HepG2 (cell line): ENCODE data around the gene LAPTM4A. TPM values are rescaled to one million over a fixed set of nuclear protein-coding genes. Genes with fewer than 3 reads are reported as not detected.
A peak's percentile ranks its signal among the peaks of the same experiment; 100 is the strongest.

Experiments used
- HDAC2 ChIP-seq: sonication (generic); formaldehyde crosslinking; IDR thresholded peaks from 2 replicates; pipeline ENCODE4 v1.4.0; 2020; ENCODE audit warnings: missing genetic modification reagents
- HNF4G ChIP-seq, 2 experiments: sonication (generic) in 1 of 2; formaldehyde crosslinking in 1 of 2; IDR thresholded peaks; 2 replicates each; pipeline versions ENCODE4 v1.4.0 to v1.6.1; 2011 to 2020; ENCODE audit warnings: borderline replicate concordance in 2 of 2, low read depth in 2 of 2, mild to moderate bottlenecking in 2 of 2, low read length in 1 of 2, missing genetic modification reagents in 1 of 2, moderate library complexity in 1 of 2
- KMT2B ChIP-seq: IDR thresholded peaks from 2 replicates; pipeline ENCODE4 v1.6.1; 2016; ENCODE audit warnings: missing genetic modification reagents, missing compliant biosample characterization
- MXD4 ChIP-seq: IDR thresholded peaks from 2 replicates; pipeline ENCODE4 v1.6.1; 2016; ENCODE audit warnings: mild to moderate bottlenecking, missing biosample characterization, missing genetic modification reagents
- MZF1 ChIP-seq: sonication (generic); formaldehyde crosslinking; IDR thresholded peaks from 2 replicates; pipeline ENCODE4 v1.8.1; 2023; ENCODE audit warnings: mild to moderate bottlenecking, missing genetic modification reagents, borderline replicate concordance
- RAD21 ChIP-seq: fragments of 450-650 bp; formaldehyde crosslinking; IDR thresholded peaks from 2 replicates; pipeline ENCODE4 v1.5.0; 2020; ENCODE audit warnings: mild to moderate bottlenecking
- SMC3 ChIP-seq: IDR thresholded peaks from 2 replicates; pipeline ENCODE4 v1.6.1; 2011; ENCODE audit warnings: low read length, improper control_type of control experiment
- TP53 ChIP-seq: sonication (generic); formaldehyde crosslinking; conservative IDR thresholded peaks from 2 replicates; pipeline ENCODE4 v1.4.0; 2020; ENCODE audit warnings: missing genetic modification reagents
- TSC22D2 ChIP-seq: sonication (generic); formaldehyde crosslinking; IDR thresholded peaks from 2 replicates; pipeline ENCODE4 v1.5.1; 2020; ENCODE audit warnings: missing genetic modification reagents, mild to moderate bottlenecking, borderline replicate concordance
- ZFP62 ChIP-seq: sonication (generic); formaldehyde crosslinking; IDR thresholded peaks from 2 replicates; pipeline ENCODE4 v1.4.0; 2020; ENCODE audit warnings: missing genetic modification reagents
- ZIK1 ChIP-seq: sonication (generic); formaldehyde crosslinking; IDR thresholded peaks from 2 replicates; pipeline ENCODE4 v1.5.0; 2020; ENCODE audit warnings: mild to moderate bottlenecking, low read depth, missing genetic modification reagents, borderline replicate concordance
- ZMYM2 ChIP-seq: sonication (generic); formaldehyde crosslinking; IDR thresholded peaks from 2 replicates; pipeline ENCODE4 v1.8.0; 2022; ENCODE audit warnings: mild to moderate bottlenecking, missing genetic modification reagents
- ZNF441 ChIP-seq: sonication (generic); formaldehyde crosslinking; IDR thresholded peaks from 2 replicates; pipeline ENCODE4 v1.7.0; 2021; ENCODE audit warnings: missing genetic modification reagents, borderline replicate concordance
- ZNF577 ChIP-seq: sonication (generic); formaldehyde crosslinking; IDR thresholded peaks from 2 replicates; pipeline ENCODE4 v1.4.0; 2020; ENCODE audit warnings: mild to moderate bottlenecking, low read depth, missing genetic modification reagents, borderline replicate concordance
- ZNF839 ChIP-seq: sonication (generic); formaldehyde crosslinking; IDR thresholded peaks from 2 replicates; pipeline ENCODE4 v1.4.0; 2020; ENCODE audit warnings: missing genetic modification reagents, mild to moderate bottlenecking, borderline replicate concordance
- polyA plus RNA-seq, 8 experiments: library from polyadenylated mRNA; depleted of rRNA in 3 of 8; stranded (reverse) in 7 of 8; unstranded in 1 of 8; fragments of >200 nt; fragmentation: Illumina TruSeq in 4 of 8; extraction: Trizol in 4 of 8; gene quantifications; 2 replicates each; pipeline versions ENCODE4 v1.2.1 to v1.2.3, GENCODE V29; 2011 to 2016; ENCODE audit warnings: low read depth in 4 of 8, missing spikeins in 1 of 8, mixed read lengths in 1 of 8; ENCODE audit not compliant: insufficient read depth in 1 of 8
- total RNA-seq, 5 experiments: library from RNA; depleted of rRNA; stranded (reverse); fragments of >200 nt; fragmentation: Illumina TruSeq; extraction: Trizol; gene quantifications; 2 replicates each; pipeline ENCODE4 v1.2.3, GENCODE V29; 2016; ENCODE audit warnings: low read depth in 1 of 5
- TF ChIP-seq, protein P1 (sequence below): IDR thresholded peaks from 2 replicates; pipeline ENCODE4 v1.6.1; 2016; ENCODE audit warnings: low read depth, missing genetic modification reagents, missing compliant biosample characterization
- TF ChIP-seq, protein P2 (sequence below): sonication (generic); formaldehyde crosslinking; IDR thresholded peaks from 2 replicates; pipeline ENCODE4 v1.8.1; 2023; ENCODE audit warnings: mild to moderate bottlenecking, inconsistent platforms, moderate library complexity, missing genetic modification reagents, borderline replicate concordance
- TF ChIP-seq, protein P3 (sequence below): sonication (generic); formaldehyde crosslinking; IDR thresholded peaks from 2 replicates; pipeline ENCODE4 v1.5.1; 2020; ENCODE audit warnings: missing genetic modification reagents, mild to moderate bottlenecking, borderline replicate concordance
- TF ChIP-seq, protein P4 (sequence below): sonication (generic); formaldehyde crosslinking; IDR thresholded peaks from 2 replicates; pipeline ENCODE4 v1.5.1; 2020; ENCODE audit warnings: mild to moderate bottlenecking, missing genetic modification reagents, moderate library complexity

LAPTM4A gene
- total and polyA plus RNA-seq, 2 of the 13 experiments (the other 11 are each of a cell fraction or from before 2014, with no cell fraction given): 116 to 558 TPM

DNA sequence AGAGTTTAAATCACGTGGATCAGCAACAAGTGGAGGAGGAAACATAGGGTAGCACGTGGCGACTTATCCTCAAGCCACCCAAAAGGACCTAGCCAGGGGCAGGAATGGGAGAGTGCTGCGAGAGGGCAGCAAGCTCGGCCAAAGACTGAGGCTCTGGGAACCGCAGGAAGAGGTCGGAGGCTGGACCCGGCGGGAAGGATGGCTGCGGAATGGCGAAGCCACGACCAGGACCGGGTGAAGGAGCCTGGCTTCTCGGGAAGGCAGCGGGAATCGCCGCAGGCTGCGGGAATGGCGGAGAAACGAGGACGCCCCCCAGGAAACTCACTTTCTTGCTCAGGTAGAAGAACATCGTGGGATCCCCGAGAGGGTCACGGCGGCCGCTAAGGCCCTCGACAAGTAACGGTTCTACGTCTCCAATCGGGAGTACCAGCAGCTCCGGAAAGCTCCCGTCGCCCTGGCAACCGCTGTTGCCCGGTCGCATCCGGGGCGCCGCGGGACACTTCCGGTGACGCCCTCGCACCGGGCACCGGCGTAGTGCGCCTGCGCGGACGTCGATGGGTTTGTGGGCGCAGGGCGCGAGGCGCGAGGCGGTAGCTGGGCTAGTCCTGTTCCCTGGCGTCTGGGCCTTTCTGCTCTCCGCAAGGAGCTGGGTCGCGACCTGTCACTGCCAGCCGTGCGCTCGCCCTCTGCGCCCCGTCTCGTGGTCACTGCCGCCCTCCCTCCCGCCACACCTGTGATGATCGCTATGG lies 61.6 kb downstream of the LAPTM4A start, which contains the start of gene WDR35 (continued):
- peak; percentile 18; the same call in 1 of the 2 replicates for TF ChIP-seq RAD21 (CRISPR knock-in tag)
- TF ChIP-seq, protein P1, sequence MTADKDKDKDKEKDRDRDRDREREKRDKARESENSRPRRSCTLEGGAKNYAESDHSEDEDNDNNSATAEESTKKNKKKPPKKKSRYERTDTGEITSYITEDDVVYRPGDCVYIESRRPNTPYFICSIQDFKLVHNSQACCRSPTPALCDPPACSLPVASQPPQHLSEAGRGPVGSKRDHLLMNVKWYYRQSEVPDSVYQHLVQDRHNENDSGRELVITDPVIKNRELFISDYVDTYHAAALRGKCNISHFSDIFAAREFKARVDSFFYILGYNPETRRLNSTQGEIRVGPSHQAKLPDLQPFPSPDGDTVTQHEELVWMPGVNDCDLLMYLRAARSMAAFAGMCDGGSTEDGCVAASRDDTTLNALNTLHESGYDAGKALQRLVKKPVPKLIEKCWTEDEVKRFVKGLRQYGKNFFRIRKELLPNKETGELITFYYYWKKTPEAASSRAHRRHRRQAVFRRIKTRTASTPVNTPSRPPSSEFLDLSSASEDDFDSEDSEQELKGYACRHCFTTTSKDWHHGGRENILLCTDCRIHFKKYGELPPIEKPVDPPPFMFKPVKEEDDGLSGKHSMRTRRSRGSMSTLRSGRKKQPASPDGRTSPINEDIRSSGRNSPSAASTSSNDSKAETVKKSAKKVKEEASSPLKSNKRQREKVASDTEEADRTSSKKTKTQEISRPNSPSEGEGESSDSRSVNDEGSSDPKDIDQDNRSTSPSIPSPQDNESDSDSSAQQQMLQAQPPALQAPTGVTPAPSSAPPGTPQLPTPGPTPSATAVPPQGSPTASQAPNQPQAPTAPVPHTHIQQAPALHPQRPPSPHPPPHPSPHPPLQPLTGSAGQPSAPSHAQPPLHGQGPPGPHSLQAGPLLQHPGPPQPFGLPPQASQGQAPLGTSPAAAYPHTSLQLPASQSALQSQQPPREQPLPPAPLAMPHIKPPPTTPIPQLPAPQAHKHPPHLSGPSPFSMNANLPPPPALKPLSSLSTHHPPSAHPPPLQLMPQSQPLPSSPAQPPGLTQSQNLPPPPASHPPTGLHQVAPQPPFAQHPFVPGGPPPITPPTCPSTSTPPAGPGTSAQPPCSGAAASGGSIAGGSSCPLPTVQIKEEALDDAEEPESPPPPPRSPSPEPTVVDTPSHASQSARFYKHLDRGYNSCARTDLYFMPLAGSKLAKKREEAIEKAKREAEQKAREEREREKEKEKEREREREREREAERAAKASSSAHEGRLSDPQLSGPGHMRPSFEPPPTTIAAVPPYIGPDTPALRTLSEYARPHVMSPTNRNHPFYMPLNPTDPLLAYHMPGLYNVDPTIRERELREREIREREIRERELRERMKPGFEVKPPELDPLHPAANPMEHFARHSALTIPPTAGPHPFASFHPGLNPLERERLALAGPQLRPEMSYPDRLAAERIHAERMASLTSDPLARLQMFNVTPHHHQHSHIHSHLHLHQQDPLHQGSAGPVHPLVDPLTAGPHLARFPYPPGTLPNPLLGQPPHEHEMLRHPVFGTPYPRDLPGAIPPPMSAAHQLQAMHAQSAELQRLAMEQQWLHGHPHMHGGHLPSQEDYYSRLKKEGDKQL: no peak
- TF ChIP-seq, protein P2, sequence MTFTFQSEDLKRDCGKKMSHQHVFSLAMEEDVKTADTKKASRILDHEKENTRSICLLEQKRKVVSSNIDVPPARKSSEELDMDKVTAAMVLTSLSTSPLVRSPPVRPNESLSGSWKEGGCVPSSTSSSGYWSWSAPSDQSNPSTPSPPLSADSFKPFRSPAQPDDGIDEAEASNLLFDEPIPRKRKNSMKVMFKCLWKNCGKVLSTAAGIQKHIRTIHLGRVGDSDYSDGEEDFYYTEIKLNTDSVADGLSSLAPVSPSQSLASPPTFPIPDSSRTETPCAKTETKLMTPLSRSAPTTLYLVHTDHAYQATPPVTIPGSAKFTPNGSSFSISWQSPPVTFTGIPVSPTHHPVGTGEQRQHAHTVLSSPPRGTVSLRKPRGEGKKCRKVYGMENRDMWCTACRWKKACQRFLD (CRISPR knock-in tag): peak; percentile 94
- TF ChIP-seq ZNF441 (CRISPR knock-in tag): peak; percentile 57; the same call in 1 of the 2 replicates
- TF ChIP-seq ZIK1 (CRISPR knock-in tag): peak; percentile 99
- TF ChIP-seq ZMYM2 (CRISPR knock-in tag): 0 out of 2 replicates have a peak, but pooled peaks have one; percentile 43
- TF ChIP-seq MXD4 (CRISPR knock-in tag): 0 out of 2 replicates have a peak, but pooled peaks have one; percentile 86
- TF ChIP-seq, protein P3, sequence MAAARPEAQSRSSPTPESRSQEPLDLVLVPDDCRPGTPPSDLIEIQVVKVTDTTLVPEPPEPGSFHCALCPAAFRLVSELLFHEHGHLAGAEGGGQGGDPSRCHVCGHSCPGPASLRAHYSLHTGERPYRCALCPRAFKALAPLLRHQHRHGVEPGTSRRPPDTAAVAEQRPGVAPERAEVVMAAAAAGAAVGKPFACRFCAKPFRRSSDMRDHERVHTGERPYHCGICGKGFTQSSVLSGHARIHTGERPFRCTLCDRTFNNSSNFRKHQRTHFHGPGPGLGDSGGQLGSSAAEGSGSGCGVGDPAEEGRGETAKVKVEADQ (CRISPR knock-in tag): peak; percentile 77; the same call in 1 of the 2 replicates
- peak; percentile 93 for TF ChIP-seq ZNF839 (CRISPR knock-in tag)
- no peak; the same call in 1 of the 2 replicates for TF ChIP-seq TP53 (CRISPR knock-in tag)
- 0 out of 2 replicates have a peak, but pooled peaks have one; percentile 73 for TF ChIP-seq TSC22D2 (CRISPR knock-in tag)
- TF ChIP-seq MZF1 (CRISPR knock-in tag): peak; percentile 93; the same call in 1 of the 2 replicates
- peak; percentile 96 for TF ChIP-seq KMT2B (CRISPR knock-in tag)
- TF ChIP-seq, protein P4, sequence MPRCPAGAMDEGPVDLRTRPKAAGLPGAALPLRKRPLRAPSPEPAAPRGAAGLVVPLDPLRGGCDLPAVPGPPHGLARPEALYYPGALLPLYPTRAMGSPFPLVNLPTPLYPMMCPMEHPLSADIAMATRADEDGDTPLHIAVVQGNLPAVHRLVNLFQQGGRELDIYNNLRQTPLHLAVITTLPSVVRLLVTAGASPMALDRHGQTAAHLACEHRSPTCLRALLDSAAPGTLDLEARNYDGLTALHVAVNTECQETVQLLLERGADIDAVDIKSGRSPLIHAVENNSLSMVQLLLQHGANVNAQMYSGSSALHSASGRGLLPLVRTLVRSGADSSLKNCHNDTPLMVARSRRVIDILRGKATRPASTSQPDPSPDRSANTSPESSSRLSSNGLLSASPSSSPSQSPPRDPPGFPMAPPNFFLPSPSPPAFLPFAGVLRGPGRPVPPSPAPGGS: peak; percentile 96
- no peak for TF ChIP-seq ZNF577
- no peak for TF ChIP-seq HNF4G (IDR thresholded peaks at IDR 0.05; ENCODE audit: borderline replicate concordance, low read depth, low read length)
- 0 out of 2 replicates have a peak, but pooled peaks have one; percentile 71 for TF ChIP-seq HNF4G (CRISPR knock-in tag; IDR thresholded peaks at IDR 0.05; ENCODE audit: borderline replicate concordance, low read depth)
- no peak for TF ChIP-seq ZFP62
- peak; percentile 88 for TF ChIP-seq HDAC2 (CRISPR knock-in tag)
- TF ChIP-seq SMC3: no peak
